GM12878 (cell line): ENCODE data around the gene PIK3R3.

ENCODE experiments used
- CBX5 ChIP-seq: sonication (generic); IDR thresholded peaks from 2 replicates; pipeline ENCODE4 v1.6.1; 2016; ENCODE audit warnings: low read depth, moderate library complexity, mild to moderate bottlenecking, inconsistent platforms
- EZH2 ChIP-seq: IDR thresholded peaks from 2 replicates; pipeline ENCODE4 v1.6.1; 2012; ENCODE audit warnings: low read depth, mild to moderate bottlenecking, control low read depth, inconsistent platforms, low read length, borderline replicate concordance; ENCODE audit not compliant: control insufficient read depth
- HDAC2 ChIP-seq: fragments of 200-600 bp; sonication (generic); IDR thresholded peaks from 2 replicates; pipeline ENCODE4 v1.6.1; 2017
- JUNB ChIP-seq: IDR thresholded peaks from 2 replicates; pipeline ENCODE4 v1.6.1; 2016; ENCODE audit warnings: antibody characterized with exemption, mild to moderate bottlenecking
- MEF2A ChIP-seq: IDR thresholded peaks from 2 replicates; pipeline ENCODE4 v1.6.1; 2011; ENCODE audit warnings: low read depth, mild to moderate bottlenecking, low read length, moderate library complexity; ENCODE audit not compliant: insufficient read depth
- POLR2A ChIP-seq: IDR thresholded peaks from 2 replicates; pipeline ENCODE4 v1.6.1; 2011; ENCODE audit warnings: low read depth, mild to moderate bottlenecking, low read length
- RELA ChIP-seq: fragments of 450-650 bp; IDR thresholded peaks from 2 replicates; pipeline ENCODE4 v1.8.0; 2014; ENCODE audit warnings: borderline replicate concordance; ENCODE audit not compliant: partially characterized antibody
- SUPT20H ChIP-seq: IDR thresholded peaks from 2 replicates; pipeline ENCODE4 v1.6.1; 2011; ENCODE audit warnings: low read depth, mild to moderate bottlenecking, low read length, moderate library complexity, borderline replicate concordance; ENCODE audit not compliant: control insufficient read depth
- ZNF274 ChIP-seq: IDR thresholded peaks from one replicate; pipeline ENCODE4 v1.8.0; 2011; ENCODE audit not compliant: insufficient read length, insufficient read depth
- TF ChIP-seq, protein P1 (sequence below): fragments of 450-650 bp; IDR thresholded peaks from 2 replicates; pipeline ENCODE4 v1.6.1; 2017; ENCODE audit warnings: mild to moderate bottlenecking, moderate library complexity
- TF ChIP-seq, protein P2 (sequence below), 3 experiments: IDR thresholded peaks in 2 of 3; conservative IDR thresholded peaks in 1 of 3; 2 replicates each; pipeline ENCODE4 v1.5.1; 2011; ENCODE audit warnings: low read depth in 3 of 3, low read length in 3 of 3, mild to moderate bottlenecking in 3 of 3, control low read depth in 2 of 3, moderate library complexity in 2 of 3, inconsistent platforms in 1 of 3, mixed read lengths in 1 of 3; ENCODE audit not compliant: control insufficient read depth in 2 of 3, insufficient read depth in 1 of 3; ENCODE audit errors: extremely low read depth in 1 of 3
- TF ChIP-seq, protein P3 (sequence below): fragments of 450-650 bp; conservative IDR thresholded peaks from 2 replicates; pipeline ENCODE4 v1.6.1; 2017; ENCODE audit warnings: mild to moderate bottlenecking, moderate library complexity
- TF ChIP-seq, protein P4 (sequence below): IDR thresholded peaks from 2 replicates; pipeline ENCODE4 v1.6.1; 2012; ENCODE audit warnings: low read depth, low read length, improper control_type of control experiment

DNA sequence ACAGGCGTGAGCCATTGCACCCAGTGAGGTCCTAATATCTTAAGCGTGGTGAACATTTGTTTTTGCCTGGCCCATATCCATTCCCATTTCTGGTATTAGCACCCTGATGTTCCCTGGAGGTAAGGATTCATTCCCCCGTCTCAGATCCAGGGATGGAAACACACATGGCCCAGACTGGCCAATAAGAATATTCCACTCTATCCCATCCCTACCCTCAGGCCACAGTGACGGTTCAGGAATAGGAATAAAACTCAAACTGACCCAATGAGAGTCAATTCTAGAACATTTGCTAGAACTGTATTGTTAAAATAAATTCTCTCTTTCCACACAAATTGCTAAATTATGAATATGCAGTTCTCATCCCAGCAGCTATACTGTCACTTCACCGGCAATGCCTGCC lies 76.1 kb downstream of the PIK3R3 start:
- TF ChIP-seq POLR2A (no peak), ZNF274 (no peak), CBX5 (no peak), HDAC2 (no peak), EZH2 (no peak), JUNB (no peak), RELA (no peak), SUPT20H (no peak), MEF2A (no peak)
- TF ChIP-seq, protein P1, sequence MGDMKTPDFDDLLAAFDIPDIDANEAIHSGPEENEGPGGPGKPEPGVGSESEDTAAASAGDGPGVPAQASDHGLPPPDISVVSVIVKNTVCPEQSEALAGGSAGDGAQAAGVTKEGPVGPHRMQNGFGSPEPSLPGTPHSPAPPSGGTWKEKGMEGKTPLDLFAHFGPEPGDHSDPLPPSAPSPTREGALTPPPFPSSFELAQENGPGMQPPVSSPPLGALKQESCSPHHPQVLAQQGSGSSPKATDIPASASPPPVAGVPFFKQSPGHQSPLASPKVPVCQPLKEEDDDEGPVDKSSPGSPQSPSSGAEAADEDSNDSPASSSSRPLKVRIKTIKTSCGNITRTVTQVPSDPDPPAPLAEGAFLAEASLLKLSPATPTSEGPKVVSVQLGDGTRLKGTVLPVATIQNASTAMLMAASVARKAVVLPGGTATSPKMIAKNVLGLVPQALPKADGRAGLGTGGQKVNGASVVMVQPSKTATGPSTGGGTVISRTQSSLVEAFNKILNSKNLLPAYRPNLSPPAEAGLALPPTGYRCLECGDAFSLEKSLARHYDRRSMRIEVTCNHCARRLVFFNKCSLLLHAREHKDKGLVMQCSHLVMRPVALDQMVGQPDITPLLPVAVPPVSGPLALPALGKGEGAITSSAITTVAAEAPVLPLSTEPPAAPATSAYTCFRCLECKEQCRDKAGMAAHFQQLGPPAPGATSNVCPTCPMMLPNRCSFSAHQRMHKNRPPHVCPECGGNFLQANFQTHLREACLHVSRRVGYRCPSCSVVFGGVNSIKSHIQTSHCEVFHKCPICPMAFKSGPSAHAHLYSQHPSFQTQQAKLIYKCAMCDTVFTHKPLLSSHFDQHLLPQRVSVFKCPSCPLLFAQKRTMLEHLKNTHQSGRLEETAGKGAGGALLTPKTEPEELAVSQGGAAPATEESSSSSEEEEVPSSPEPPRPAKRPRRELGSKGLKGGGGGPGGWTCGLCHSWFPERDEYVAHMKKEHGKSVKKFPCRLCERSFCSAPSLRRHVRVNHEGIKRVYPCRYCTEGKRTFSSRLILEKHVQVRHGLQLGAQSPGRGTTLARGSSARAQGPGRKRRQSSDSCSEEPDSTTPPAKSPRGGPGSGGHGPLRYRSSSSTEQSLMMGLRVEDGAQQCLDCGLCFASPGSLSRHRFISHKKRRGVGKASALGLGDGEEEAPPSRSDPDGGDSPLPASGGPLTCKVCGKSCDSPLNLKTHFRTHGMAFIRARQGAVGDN = no peak
- TF ChIP-seq, protein P2, sequence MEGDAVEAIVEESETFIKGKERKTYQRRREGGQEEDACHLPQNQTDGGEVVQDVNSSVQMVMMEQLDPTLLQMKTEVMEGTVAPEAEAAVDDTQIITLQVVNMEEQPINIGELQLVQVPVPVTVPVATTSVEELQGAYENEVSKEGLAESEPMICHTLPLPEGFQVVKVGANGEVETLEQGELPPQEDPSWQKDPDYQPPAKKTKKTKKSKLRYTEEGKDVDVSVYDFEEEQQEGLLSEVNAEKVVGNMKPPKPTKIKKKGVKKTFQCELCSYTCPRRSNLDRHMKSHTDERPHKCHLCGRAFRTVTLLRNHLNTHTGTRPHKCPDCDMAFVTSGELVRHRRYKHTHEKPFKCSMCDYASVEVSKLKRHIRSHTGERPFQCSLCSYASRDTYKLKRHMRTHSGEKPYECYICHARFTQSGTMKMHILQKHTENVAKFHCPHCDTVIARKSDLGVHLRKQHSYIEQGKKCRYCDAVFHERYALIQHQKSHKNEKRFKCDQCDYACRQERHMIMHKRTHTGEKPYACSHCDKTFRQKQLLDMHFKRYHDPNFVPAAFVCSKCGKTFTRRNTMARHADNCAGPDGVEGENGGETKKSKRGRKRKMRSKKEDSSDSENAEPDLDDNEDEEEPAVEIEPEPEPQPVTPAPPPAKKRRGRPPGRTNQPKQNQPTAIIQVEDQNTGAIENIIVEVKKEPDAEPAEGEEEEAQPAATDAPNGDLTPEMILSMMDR (IDR thresholded peaks at IDR 0.05 in 2 of 3, conservative IDR thresholded peaks at IDR 0.05 in 1 of 3; ENCODE audit: control insufficient read depth in 2 of 3, extremely low read depth in 1 of 3, insufficient read depth in 1 of 3, low read depth in 3 of 3, low read length in 3 of 3) = no peak
- TF ChIP-seq, protein P3, sequence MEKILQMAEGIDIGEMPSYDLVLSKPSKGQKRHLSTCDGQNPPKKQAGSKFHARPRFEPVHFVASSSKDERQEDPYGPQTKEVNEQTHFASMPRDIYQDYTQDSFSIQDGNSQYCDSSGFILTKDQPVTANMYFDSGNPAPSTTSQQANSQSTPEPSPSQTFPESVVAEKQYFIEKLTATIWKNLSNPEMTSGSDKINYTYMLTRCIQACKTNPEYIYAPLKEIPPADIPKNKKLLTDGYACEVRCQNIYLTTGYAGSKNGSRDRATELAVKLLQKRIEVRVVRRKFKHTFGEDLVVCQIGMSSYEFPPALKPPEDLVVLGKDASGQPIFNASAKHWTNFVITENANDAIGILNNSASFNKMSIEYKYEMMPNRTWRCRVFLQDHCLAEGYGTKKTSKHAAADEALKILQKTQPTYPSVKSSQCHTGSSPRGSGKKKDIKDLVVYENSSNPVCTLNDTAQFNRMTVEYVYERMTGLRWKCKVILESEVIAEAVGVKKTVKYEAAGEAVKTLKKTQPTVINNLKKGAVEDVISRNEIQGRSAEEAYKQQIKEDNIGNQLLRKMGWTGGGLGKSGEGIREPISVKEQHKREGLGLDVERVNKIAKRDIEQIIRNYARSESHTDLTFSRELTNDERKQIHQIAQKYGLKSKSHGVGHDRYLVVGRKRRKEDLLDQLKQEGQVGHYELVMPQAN = no peak
- TF ChIP-seq, protein P4, sequence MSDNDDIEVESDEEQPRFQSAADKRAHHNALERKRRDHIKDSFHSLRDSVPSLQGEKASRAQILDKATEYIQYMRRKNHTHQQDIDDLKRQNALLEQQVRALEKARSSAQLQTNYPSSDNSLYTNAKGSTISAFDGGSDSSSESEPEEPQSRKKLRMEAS = no peak
